ENCODE results near the gene ZNF138.
"Not testable (repeated sequence)": the region's sequence is repeated elsewhere in the genome, so short reads cannot be mapped to it uniquely, and the experiment has no call there.

ZNF138 gene

DNA sequence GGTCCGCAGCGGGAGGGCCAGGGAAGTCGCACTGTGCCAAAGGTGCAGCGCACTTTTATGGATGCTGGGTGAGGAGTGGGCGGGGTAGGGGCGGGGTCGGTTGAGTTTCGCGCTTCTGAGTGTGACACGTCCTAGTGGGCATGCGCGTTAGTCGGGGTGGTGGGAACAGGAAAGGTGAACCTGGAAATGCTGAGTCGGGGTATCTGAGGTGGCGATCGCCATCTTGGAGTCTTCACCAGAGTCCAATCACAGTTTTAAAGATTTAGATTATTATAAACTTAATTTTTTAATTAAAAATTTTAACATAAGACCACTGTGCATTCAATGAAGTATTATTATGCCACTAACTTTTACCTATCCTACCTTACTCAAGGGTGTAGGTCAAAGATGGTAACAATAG is 45.7 kb downstream of the ZNF138 start:
- H3K4me1 ChIP-seq (ENCODE audit: control insufficient read depth, insufficient read depth, low read length) = no peaks in the 10 kb centered on the region
- peaks cover 3% of the 10 kb centered on the region for H3K36me3 ChIP-seq (ENCODE audit: control insufficient read depth, insufficient read depth, low read length)
- no peaks in the 10 kb centered on the region for H3K27me3 ChIP-seq (ENCODE audit: control insufficient read depth, insufficient read depth, low read length)
- no peaks in the 10 kb centered on the region for H3K9me3 ChIP-seq (ENCODE audit: control insufficient read depth, insufficient read depth, low read length)
- H3K9ac ChIP-seq (ENCODE audit: low read depth, low read length) = no peak overlapping the region
- H3K4me3 ChIP-seq (ENCODE audit: low read depth, low read length) = no peak overlapping the region

DNA sequence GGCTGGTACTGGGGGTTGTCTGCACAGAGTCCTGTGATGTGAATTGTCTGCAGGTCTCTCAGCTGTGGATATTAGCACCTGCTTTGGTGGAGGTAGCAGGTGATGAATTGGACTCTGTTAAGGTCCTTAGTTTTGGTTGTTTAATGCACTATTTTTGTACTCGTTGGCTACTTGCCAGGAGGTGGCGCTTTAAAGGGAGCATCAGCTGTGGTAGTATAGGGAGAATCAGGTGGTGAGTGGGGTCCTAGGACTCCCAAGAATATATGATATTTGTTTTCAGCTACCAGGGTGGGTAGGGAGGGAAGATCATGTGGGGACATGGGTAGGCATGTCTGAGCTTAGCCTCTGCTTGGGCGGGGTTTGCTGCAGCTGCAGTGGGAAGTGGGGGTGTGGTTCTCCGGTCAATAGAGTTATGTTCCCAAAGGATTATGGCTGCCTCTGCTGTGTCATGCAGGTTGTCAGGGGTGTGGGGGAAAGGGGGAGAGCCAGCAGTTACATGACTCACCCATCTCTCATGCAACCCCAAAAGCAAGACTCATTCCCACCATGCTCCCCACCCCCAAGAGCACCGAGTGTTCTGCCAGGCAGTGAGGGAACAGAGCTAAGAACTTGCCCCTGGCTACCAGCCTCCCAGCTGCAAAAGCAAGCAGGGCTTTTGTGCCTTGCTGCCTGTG is 55.2 kb downstream of the ZNF138 start:
- no peak overlapping the region for H3K4me3 ChIP-seq (ENCODE audit: low read depth, low read length)

DNA sequence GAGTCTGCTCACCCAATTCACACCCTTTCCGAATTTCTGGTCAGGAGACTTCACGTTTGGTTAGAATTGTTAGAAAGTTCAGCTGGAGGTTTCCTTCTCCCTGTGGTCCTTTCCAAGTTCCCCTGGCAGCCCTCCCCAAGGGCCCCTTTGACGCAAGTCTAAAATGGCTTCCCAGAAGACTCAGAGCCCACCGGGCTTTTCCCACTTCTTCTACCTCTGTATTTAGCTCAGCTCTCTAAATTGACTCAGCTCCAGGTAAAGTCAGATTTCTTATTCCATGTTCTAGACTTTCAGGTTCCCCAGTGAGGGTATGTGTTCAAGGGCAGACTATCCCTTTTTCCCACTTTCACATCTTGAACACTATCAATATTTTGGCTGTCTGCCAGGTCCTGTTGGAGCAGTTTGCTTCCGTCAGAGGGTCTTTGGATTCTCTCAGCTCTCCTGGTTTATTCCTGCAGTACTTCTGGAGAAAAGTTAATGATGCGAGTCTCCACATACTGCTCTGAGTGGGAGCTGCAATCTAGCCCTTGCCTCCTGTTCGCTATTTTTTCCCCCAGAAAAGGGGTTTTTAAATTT is 55.8 kb downstream of the ZNF138 start:
- Histone ChIP-seq H3K9ac (ENCODE audit: low read depth, low read length) (no peak overlapping the region), H3K27me3 (ENCODE audit: control insufficient read depth, insufficient read depth, low read length) (no peaks in the 10 kb centered on the region), H3K4me1 (ENCODE audit: control insufficient read depth, insufficient read depth, low read length) (peaks cover 4% of the 10 kb centered on the region), H3K9me3 (ENCODE audit: control insufficient read depth, insufficient read depth, low read length) (no peaks in the 10 kb centered on the region), H3K36me3 (ENCODE audit: control insufficient read depth, insufficient read depth, low read length) (no peaks in the 10 kb centered on the region), H3K4me3 (ENCODE audit: low read depth, low read length) (no peak overlapping the region)

More for the DNA sequence above, 55.2 kb downstream of the ZNF138 start:
- Histone ChIP-seq H3K4me1 (ENCODE audit: control insufficient read depth, insufficient read depth, low read length) (peaks cover 4% of the 10 kb centered on the region), H3K9ac (ENCODE audit: low read depth, low read length) (peak overlapping the region; percentile 60), H3K27me3 (ENCODE audit: control insufficient read depth, insufficient read depth, low read length) (no peaks in the 10 kb centered on the region), H3K36me3 (ENCODE audit: control insufficient read depth, insufficient read depth, low read length) (no peaks in the 10 kb centered on the region), H3K9me3 (ENCODE audit: control insufficient read depth, insufficient read depth, low read length) (no peaks in the 10 kb centered on the region)

DNA sequence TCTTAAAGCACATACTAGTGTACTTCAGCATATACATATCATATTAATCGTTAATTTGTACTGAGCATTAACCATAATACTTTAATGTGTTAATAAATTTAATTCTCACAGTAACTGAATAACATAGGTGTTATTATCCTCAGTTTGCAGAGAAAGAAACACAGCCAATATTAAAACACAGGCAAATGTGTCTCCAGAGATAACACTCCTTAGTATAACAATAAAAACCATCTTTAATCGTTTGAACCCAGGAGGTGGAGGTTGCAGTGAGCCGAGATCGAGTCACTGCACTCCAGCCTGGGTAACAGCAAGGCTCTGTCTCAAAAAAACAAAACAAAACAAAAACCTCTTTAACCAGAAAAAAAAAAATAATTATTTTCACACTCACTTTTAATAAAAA is 59.5 kb downstream of the ZNF138 start:
- H3K9ac ChIP-seq (ENCODE audit: low read depth, low read length) = no peak overlapping the region
- H3K27me3 ChIP-seq (ENCODE audit: control insufficient read depth, insufficient read depth, low read length) = no peaks in the 10 kb centered on the region
- H3K4me1 ChIP-seq (ENCODE audit: control insufficient read depth, insufficient read depth, low read length) = peaks cover 4% of the 10 kb centered on the region
- no peaks in the 10 kb centered on the region for H3K9me3 ChIP-seq (ENCODE audit: control insufficient read depth, insufficient read depth, low read length)
- no peaks in the 10 kb centered on the region for H3K36me3 ChIP-seq (ENCODE audit: control insufficient read depth, insufficient read depth, low read length)
- no peak overlapping the region for H3K4me3 ChIP-seq (ENCODE audit: low read depth, low read length)

DNA sequence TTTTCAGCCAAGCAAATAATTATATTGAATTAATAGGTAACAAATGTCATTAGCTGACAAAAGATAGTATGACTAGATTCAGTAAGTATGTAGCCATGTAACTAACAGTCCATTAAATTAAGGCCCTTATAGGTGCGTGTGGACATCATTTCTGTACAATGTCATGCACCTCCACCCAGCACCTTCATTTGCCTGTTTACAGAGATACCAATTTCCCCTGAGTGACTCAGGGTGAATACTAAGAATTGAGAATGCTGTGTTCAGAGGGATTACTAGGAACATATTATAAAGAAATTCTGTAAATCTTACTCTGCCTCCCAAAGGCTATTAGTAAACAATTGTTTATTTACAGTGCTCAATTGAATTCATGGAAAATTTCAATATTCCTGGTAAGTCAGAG is 60.7 kb downstream of the ZNF138 start:
- Histone ChIP-seq H3K4me1 (ENCODE audit: control insufficient read depth, insufficient read depth, low read length) (peaks cover under 1% of the 10 kb centered on the region), H3K9me3 (ENCODE audit: control insufficient read depth, insufficient read depth, low read length) (no peaks in the 10 kb centered on the region), H3K36me3 (ENCODE audit: control insufficient read depth, insufficient read depth, low read length) (no peaks in the 10 kb centered on the region), H3K27me3 (ENCODE audit: control insufficient read depth, insufficient read depth, low read length) (no peaks in the 10 kb centered on the region), H3K9ac (ENCODE audit: low read depth, low read length) (no peak overlapping the region), H3K4me3 (ENCODE audit: low read depth, low read length) (no peak overlapping the region)

DNA sequence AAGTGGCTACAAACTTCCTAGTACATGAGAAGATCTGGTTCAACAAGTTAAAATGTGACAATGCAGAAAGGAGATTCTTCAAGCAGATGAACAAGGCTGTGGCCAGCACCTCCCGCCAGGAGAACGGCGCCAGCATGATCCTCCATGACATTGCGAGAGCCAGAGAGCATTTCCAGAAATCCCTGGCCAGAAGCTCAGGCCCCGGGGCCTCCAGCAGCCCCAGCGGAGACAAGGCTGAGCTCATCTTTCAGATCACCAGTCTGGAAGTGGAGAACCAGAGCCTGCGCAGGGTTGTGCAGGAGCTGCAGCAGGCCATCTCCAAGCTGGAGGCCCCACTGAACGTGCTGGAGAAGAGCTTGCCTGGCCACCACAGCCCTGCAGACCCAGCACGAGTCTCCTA is 68.8 kb downstream of the ZNF138 start:
- no peaks in the 10 kb centered on the region for H3K27me3 ChIP-seq (ENCODE audit: control insufficient read depth, insufficient read depth, low read length)
- no peaks in the 10 kb centered on the region for H3K36me3 ChIP-seq (ENCODE audit: control insufficient read depth, insufficient read depth, low read length)
- no peaks in the 10 kb centered on the region for H3K9me3 ChIP-seq (ENCODE audit: control insufficient read depth, insufficient read depth, low read length)
- H3K9ac ChIP-seq (ENCODE audit: low read depth, low read length) = no peak overlapping the region
- no peak overlapping the region for H3K4me3 ChIP-seq (ENCODE audit: low read depth, low read length)
- no peaks in the 10 kb centered on the region for H3K4me1 ChIP-seq (ENCODE audit: control insufficient read depth, insufficient read depth, low read length)

DNA sequence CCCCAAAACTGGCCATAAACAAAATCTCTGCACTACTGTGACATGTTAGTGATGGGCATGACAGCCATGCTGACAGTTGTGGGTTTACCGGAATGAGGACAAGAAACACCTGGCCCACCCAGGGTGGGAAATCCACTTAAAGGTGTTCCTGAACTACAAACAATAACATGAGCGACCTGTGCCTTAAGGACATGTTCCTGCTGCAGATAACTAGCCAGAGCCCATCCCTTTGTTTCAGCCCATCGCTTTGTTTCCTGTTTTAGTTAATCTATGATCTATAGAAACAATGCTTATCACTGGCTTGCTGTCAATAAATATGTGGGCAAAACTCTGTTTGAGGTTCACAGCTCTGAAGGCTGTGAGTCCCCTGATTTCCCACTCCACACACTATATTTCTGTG is 69.3 kb downstream of the ZNF138 start:
- H3K4me1 ChIP-seq (ENCODE audit: control insufficient read depth, insufficient read depth, low read length); H3K4me3 ChIP-seq (ENCODE audit: low read depth, low read length); H3K36me3 ChIP-seq (ENCODE audit: control insufficient read depth, insufficient read depth, low read length); H3K27me3 ChIP-seq (ENCODE audit: control insufficient read depth, insufficient read depth, low read length); H3K9me3 ChIP-seq (ENCODE audit: control insufficient read depth, insufficient read depth, low read length); H3K9ac ChIP-seq (ENCODE audit: low read depth, low read length): not testable (repeated sequence)

DNA sequence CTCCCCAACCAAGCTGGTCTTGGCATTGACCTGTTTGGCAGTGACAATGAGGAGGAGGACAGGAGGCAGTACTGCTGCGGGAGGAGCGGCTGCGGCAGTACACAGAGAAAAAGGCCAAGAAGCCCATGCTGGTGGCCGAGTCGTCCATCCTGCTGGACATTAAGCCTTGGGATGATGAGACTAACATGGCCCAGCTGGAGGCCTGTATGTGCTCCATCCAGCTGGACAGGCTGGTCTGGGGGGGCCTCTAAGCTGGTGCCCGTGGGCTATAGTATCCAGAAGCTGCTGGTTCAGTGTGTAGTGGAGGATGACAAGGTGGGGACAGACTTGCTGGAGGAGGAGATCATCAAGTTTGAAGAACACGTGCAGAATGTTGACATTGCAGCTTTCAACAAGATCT is 69.7 kb downstream of the ZNF138 start:
- Histone ChIP-seq H3K4me1 (ENCODE audit: control insufficient read depth, insufficient read depth, low read length) (no peaks in the 10 kb centered on the region), H3K36me3 (ENCODE audit: control insufficient read depth, insufficient read depth, low read length) (no peaks in the 10 kb centered on the region), H3K27me3 (ENCODE audit: control insufficient read depth, insufficient read depth, low read length) (no peaks in the 10 kb centered on the region), H3K9me3 (ENCODE audit: control insufficient read depth, insufficient read depth, low read length) (no peaks in the 10 kb centered on the region), H3K9ac (ENCODE audit: low read depth, low read length) (no peak overlapping the region), H3K4me3 (ENCODE audit: low read depth, low read length) (no peak overlapping the region)

DNA sequence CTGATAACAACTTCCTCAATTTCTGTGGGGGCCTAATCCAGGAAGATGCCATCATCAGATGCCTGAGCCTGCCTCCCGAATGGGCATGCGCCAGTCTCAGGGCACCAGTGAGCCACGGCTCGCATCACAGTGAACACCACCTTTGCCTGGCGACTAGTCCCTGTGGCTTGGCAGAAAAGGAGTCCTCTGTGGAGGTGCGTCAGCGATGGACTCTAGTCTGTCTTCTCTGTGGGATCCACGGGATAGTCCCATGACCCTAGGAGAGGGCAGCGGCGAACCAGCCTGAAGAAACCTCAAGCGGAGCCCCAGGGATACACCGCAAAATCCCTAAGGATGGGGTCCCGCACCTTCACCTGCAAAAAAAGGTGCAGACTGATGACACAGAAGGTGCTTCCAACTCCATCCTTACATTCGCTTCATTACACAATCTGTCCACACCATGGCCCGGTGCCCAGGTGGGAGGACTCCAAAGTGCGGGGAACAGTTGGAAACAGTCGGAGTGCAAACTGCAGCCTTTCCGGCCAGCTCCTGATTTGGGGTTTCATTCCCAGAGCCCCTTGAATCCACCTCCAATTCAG is 73.7 kb downstream of the ZNF138 start:
- no peaks in the 10 kb centered on the region for H3K9me3 ChIP-seq (ENCODE audit: control insufficient read depth, insufficient read depth, low read length)

DNA sequence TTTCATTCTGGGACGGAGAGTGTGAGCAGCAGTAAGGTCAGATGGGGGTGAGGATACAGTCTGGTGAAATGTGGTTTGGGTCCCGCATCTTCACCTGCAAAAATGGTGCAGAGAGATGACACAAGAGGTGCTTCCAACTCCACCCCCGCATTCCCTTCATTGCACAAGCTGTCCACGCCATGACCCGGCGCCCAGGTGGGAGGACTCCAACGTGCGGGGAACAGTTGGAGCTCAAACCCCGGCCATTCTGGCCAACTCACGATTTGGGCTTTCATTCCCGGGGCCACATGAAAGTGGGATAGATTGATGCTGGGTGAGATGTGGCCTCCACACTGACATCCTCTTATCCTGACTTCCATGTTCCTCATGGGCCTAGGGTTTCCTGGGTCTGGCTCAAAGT is 74.3 kb downstream of the ZNF138 start:
- no peaks in the 10 kb centered on the region for H3K9me3 ChIP-seq (ENCODE audit: control insufficient read depth, insufficient read depth, low read length)
- H3K4me3 ChIP-seq (ENCODE audit: low read depth, low read length) = no peak overlapping the region
- H3K9ac ChIP-seq (ENCODE audit: low read depth, low read length) = no peak overlapping the region
- peaks cover 2% of the 10 kb centered on the region for H3K27me3 ChIP-seq (ENCODE audit: control insufficient read depth, insufficient read depth, low read length)
- H3K4me1 ChIP-seq (ENCODE audit: control insufficient read depth, insufficient read depth, low read length) = no peaks in the 10 kb centered on the region
- H3K36me3 ChIP-seq (ENCODE audit: control insufficient read depth, insufficient read depth, low read length) = no peaks in the 10 kb centered on the region

More for the DNA sequence above, 73.7 kb downstream of the ZNF138 start:
- H3K9ac ChIP-seq (ENCODE audit: low read depth, low read length) = no peak overlapping the region
- peaks cover 1% of the 10 kb centered on the region for H3K27me3 ChIP-seq (ENCODE audit: control insufficient read depth, insufficient read depth, low read length)
- H3K4me1 ChIP-seq (ENCODE audit: control insufficient read depth, insufficient read depth, low read length) = no peaks in the 10 kb centered on the region
- no peaks in the 10 kb centered on the region for H3K36me3 ChIP-seq (ENCODE audit: control insufficient read depth, insufficient read depth, low read length)
- H3K4me3 ChIP-seq (ENCODE audit: low read depth, low read length) = no peak overlapping the region

DNA sequence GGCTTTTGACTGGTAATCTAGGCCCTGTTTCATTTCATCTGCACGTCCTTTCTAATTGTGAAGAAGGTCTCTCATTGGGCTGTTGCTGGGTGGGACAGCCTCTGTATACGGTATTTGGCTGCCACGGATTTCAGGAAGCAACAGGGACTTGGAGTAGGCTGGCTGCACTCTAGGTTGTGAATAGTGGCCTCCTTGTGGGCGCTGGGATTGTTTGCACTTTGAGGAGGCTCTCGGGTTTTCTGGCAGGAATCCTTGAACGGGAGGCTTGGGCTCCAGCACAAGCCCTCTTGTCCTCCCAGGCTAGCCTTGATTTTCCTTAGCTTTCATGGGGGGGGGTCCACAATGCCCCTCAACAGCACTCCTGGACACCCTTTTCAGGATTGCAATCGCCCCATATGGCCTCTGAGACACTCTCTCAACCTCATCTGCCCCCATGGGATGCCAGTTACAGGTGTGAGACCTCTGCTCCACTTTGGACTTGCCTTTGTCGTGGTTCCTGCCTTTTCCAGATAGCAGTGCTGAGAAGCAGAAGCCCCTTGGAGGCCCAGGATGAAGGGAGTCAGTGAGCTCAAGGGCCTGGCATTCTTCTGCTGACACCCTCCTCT is 75.0 kb downstream of the ZNF138 start:
- no peak overlapping the region for H3K9ac ChIP-seq (ENCODE audit: low read depth, low read length)
- H3K4me3 ChIP-seq (ENCODE audit: low read depth, low read length) = no peak overlapping the region
- no peaks in the 10 kb centered on the region for H3K9me3 ChIP-seq (ENCODE audit: control insufficient read depth, insufficient read depth, low read length)

More for the DNA sequence above, 75.0 kb downstream of the ZNF138 start:
- no peaks in the 10 kb centered on the region for H3K36me3 ChIP-seq (ENCODE audit: control insufficient read depth, insufficient read depth, low read length)
- peaks cover 2% of the 10 kb centered on the region for H3K27me3 ChIP-seq (ENCODE audit: control insufficient read depth, insufficient read depth, low read length)
- no peaks in the 10 kb centered on the region for H3K4me1 ChIP-seq (ENCODE audit: control insufficient read depth, insufficient read depth, low read length)

Measured in iPS-15b (cell line).